CD4-positive, alpha-beta T cell (primary cell): ENCODE data around the gene SMARCC2. TPM values are rescaled to one million over a fixed set of nuclear protein-coding genes. Genes with fewer than 3 reads are reported as not detected.
"Not testable (repeated sequence)": the region's sequence is repeated elsewhere in the genome, so short reads cannot be mapped to it uniquely, and the experiment has no call there.

Source experiments
- ATAC-seq: fragments of 200-7000 bp; cut with Tn5 transposase; one replicate; pipeline ENCODE4 v1.10.0; 2022; ENCODE audit warnings: mild to moderate bottlenecking; ENCODE audit not compliant: poor library complexity
- CTCF ChIA-PET: fragments of 350-600 bp; sonication (Branson Sonifier 250); formaldehyde crosslinking; loops from one replicate; lab custom pipeline; 2021; ENCODE audit warnings: antibody characterized with exemption, inconsistent platforms; lab: Charles Lee
- POLR2A ChIA-PET: fragments of 350-600 bp; sonication (Branson Sonifier 250); formaldehyde crosslinking; loops from one replicate; lab custom pipeline; 2021; ENCODE audit warnings: antibody characterized with exemption, inconsistent platforms; lab: Charles Lee
- DNase-seq, 14 experiments: peaks; one replicate each; pipeline ENCODE4 v3.0.0-alpha.2; 2013 to 2020; ENCODE audit warnings: mixed read lengths in 2 of 14
- H3K27ac ChIP-seq, 2 donors: one replicate each; pipeline versions ENCODE4 v1.5.1 to v1.7.0; 2013; ENCODE audit warnings: low read length in 2 of 2, low read depth in 1 of 2, mild to moderate bottlenecking in 1 of 2
- H3K27me3 ChIP-seq, 2 experiments: 1 replicate in 1 of 2; 2 replicates in 1 of 2; pipeline versions ENCODE4 v1.6.1 to v1.7.0; 2013; ENCODE audit warnings: low read length in 2 of 2, control low read depth in 1 of 2, mild to moderate bottlenecking in 1 of 2, moderate library complexity in 1 of 2; ENCODE audit not compliant: insufficient read depth in 2 of 2, control insufficient read depth in 1 of 2
- H3K36me3 ChIP-seq: one replicate; pipeline ENCODE4 v1.6.1; 2013; ENCODE audit warnings: low read length, control low read depth; ENCODE audit not compliant: insufficient read depth
- H3K4me1 ChIP-seq: one replicate; pipeline ENCODE4 v1.6.1; 2013; ENCODE audit warnings: low read length, control low read depth; ENCODE audit not compliant: insufficient read depth
- H3K4me3 ChIP-seq: one replicate; pipeline ENCODE4 v1.5.1; 2013; ENCODE audit warnings: mild to moderate bottlenecking, low read length, moderate library complexity
- H3K9me3 ChIP-seq, 2 experiments: 1 replicate in 1 of 2; 2 replicates in 1 of 2; pipeline versions ENCODE4 v1.6.1 to v1.7.0; 2013; ENCODE audit warnings: low read length in 2 of 2, mild to moderate bottlenecking in 2 of 2, control low read depth in 1 of 2, moderate library complexity in 1 of 2; ENCODE audit not compliant: control insufficient read depth in 1 of 2, insufficient read depth in 1 of 2
- H3K27ac Mint-ChIP-seq: one replicate; pipeline ENCODE4 v1.8.0; 2020; ENCODE audit warnings: mixed read lengths
- H3K27me3 Mint-ChIP-seq: one replicate; pipeline ENCODE4 v1.8.0; 2021; ENCODE audit warnings: mixed read lengths
- H3K36me3 Mint-ChIP-seq: one replicate; pipeline ENCODE4 v1.8.0; 2021; ENCODE audit warnings: low read depth, mixed read lengths
- H3K4me1 Mint-ChIP-seq: one replicate; pipeline ENCODE4 v1.8.0; 2021; ENCODE audit warnings: low read depth, mixed read lengths
- H3K4me3 Mint-ChIP-seq: one replicate; pipeline ENCODE4 v1.8.0; 2020; ENCODE audit warnings: mild to moderate bottlenecking, mixed read lengths
- H3K9me3 Mint-ChIP-seq: one replicate; pipeline ENCODE4 v1.8.0; 2020; ENCODE audit warnings: mixed read lengths
- intact Hi-C, 2 experiments: fragments of 100-400 bp; cut with DNase I in 1 of 2; cut with micrococcal nuclease in 1 of 2; formaldehyde crosslinking; loops; one replicate each; pipeline versions ENCODE4 v1.15.1 to v1.9.0; 2023 to 2025; cut with DNase I, micrococcal nuclease
- total RNA-seq, 174 experiments: library from RNA in 2 of 174; stranded (reverse) in 2 of 174; gene quantifications; one replicate each; pipeline ENCODE4 v1.2.3 and lab custom pipeline; 2021 to 2026
- TF ChIP-seq, protein P1 (sequence below): fragments of 200-600 bp; IDR thresholded peaks from one replicate; pipeline ENCODE4 v1.8.0; 2022; ENCODE audit warnings: antibody characterized with exemption, mild to moderate bottlenecking

Gene SMARCC2
- total RNA-seq, 2 experiments from 2014 or later = 104 to 109 TPM

DNA sequence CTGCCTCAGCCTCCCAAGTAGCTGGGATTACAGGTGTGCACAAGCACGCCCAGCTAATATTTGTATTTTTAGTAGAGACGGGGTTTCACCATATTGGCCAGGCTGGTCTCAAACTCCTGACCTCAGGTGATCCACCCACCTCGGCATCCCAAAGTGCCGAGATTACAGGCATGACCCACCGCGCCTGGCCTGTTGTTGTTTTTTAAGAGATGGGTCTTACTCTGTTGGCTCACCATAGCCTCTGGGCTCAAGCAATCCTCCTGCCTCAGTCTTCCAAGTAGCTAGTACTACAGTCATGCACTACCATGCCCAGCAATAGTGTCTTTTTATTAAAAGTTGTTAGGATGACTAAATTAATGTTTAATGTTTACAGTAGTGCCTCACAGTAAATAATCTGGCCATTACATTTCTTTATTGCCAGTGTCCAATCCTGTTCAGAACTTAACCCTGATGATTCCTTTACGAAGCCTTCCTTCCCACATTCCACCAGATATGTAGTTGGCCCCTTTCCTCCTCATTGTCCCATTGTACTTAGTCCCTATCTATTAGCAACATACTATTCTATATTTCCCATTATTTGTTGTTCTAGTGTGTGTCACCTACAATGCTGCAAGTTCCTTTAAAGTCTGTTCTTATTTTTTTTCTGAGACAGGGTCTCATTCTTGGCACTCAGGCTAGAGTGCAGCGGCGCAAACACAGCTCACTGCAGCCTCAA, 8.8 kb upstream of the SMARCC2 start:
- H3K4me3 Mint-ChIP-seq = no peak overlapping the region
- TF ChIP-seq, protein P1, sequence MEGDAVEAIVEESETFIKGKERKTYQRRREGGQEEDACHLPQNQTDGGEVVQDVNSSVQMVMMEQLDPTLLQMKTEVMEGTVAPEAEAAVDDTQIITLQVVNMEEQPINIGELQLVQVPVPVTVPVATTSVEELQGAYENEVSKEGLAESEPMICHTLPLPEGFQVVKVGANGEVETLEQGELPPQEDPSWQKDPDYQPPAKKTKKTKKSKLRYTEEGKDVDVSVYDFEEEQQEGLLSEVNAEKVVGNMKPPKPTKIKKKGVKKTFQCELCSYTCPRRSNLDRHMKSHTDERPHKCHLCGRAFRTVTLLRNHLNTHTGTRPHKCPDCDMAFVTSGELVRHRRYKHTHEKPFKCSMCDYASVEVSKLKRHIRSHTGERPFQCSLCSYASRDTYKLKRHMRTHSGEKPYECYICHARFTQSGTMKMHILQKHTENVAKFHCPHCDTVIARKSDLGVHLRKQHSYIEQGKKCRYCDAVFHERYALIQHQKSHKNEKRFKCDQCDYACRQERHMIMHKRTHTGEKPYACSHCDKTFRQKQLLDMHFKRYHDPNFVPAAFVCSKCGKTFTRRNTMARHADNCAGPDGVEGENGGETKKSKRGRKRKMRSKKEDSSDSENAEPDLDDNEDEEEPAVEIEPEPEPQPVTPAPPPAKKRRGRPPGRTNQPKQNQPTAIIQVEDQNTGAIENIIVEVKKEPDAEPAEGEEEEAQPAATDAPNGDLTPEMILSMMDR = no peak
- peaks cover 14% of the 10 kb centered on the region for H3K4me1 Mint-ChIP-seq
- ChIA-PET POLR2A (interaction anchor here (1.6 kb wide), 1 partner anchor 24 kb away, joined by 5 read pairs; the partner anchor contains the start of gene RNF41), CTCF (interaction anchor here (2.7 kb wide), 1 partner anchor 8 kb away, joined by 6 read pairs; no protein-coding TSS in a partner anchor)
- no peaks in the 10 kb centered on the region for H3K36me3 ChIP-seq
- no peaks in the 10 kb centered on the region for H3K27me3 ChIP-seq
- H3K4me1 ChIP-seq = no peaks in the 10 kb centered on the region
- ATAC-seq (no peak), DNase-seq (no peak)
- no peaks in the 10 kb centered on the region for H3K27me3 Mint-ChIP-seq
- no peak overlapping the region for H3K27ac ChIP-seq
- no peak overlapping the region for H3K27ac Mint-ChIP-seq
- H3K9me3 ChIP-seq = no peaks in the 10 kb centered on the region
- no peaks in the 10 kb centered on the region for H3K9me3 Mint-ChIP-seq
- intact Hi-C loops = no loop called here
- no peak overlapping the region for H3K4me3 ChIP-seq
- no peaks in the 10 kb centered on the region for H3K36me3 Mint-ChIP-seq

DNA sequence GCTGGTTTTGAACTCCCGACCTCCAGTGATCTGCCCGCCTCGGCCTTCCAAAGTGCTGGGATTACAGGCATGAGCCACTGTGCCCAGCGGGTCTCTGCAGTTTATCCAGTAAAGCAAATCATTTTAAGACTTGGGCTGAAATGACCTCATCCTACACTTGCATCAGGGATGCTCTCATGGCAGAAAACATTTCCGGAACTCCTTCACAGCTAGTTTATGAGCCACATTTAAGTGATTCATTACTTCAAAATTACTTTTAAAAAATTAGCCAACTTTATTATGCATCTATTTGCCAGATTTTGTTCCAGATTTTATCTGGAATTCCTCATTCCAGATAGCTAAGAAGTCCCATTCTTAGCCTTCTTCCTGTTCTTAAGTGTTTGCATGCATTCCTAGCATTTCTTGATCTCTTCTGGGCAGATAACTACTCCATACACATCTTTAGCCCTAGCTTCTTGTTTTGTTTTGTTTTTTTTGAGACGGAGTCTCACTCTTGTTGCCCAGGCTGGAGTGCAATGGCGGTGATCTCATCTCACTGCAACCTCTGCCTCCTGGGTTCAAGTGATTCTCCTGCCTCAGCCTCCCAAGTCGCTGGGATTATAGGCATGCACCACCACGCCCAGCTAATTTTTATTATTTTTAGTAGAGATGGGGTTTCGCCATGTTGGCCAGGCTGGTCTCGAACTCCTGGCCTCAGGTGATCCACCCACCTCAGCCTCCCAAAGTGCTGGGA, 7.7 kb upstream of the SMARCC2 start:
- ChIA-PET CTCF (interaction anchor here (2.7 kb wide), 1 partner anchor 9 kb away, joined by 6 read pairs; no protein-coding TSS in a partner anchor), POLR2A (interaction anchor here (0.6 to 1.2 kb wide), 3 partner anchors 9 to 25 kb away, joined by 3 to 5 read pairs (median 3); partner anchors contain the start of gene RNF41)
- H3K9me3 ChIP-seq, H3K36me3 Mint-ChIP-seq, DNase-seq, H3K9me3 Mint-ChIP-seq, H3K4me3 Mint-ChIP-seq, H3K36me3 ChIP-seq, H3K27ac ChIP-seq, H3K4me3 ChIP-seq, intact Hi-C loops, ATAC-seq, H3K27me3 Mint-ChIP-seq, H3K27ac Mint-ChIP-seq, H3K27me3 ChIP-seq, H3K4me1 ChIP-seq: not testable (repeated sequence)
- H3K4me1 Mint-ChIP-seq = peaks cover 15% of the 10 kb centered on the region

DNA sequence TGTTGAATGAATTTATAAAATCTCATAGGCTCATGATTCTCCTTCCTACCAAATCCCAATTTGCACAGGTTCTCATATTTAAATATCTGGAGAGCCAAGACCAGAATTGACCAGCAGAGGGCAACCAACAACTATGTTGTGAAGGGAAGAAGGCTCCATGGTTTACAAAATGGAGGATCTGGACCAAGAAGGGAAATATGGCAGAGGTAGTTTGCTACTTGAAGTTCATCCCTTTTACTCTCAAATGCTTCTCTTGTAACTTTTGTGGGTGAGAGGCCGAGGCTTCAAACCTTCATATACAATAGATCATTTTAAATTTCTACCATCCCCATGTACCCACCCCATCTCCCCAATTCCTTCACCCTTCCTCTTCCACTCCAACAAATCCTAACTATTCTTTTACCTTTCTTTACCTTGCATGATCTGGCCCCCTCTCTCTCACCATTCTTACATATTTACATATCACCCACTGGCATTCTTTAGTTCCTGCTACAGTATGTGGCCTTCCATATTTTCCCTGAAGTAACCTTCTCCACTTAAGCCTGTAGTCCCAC, 3.8 kb upstream of the SMARCC2 start:
- Mint-ChIP-seq H3K4me1 (peaks cover 34% of the 10 kb centered on the region), H3K36me3 (peaks cover 23% of the 10 kb centered on the region), H3K27ac (peak overlapping the region; percentile 76), H3K4me3 (peak overlapping the region; percentile 74), H3K9me3 (no peaks in the 10 kb centered on the region), H3K27me3 (peaks cover 5% of the 10 kb centered on the region)
- Histone ChIP-seq H3K36me3 (no peaks in the 10 kb centered on the region), H3K4me1 (peaks cover 22% of the 10 kb centered on the region), H3K4me3 (no peak overlapping the region), H3K27ac (no peak overlapping the region), H3K9me3 (no peaks in the 10 kb centered on the region), H3K27me3 (no peaks in the 10 kb centered on the region)
- intact Hi-C loops = loop anchor here (1.0 to 2.0 kb wide), 6 partner anchors 31 to 310 kb away; partner anchors contain the start of genes ANKRD52 (in 1 of the 2) and NABP2 (in 1 of the 2)
- ATAC-seq = no peak
- DNase-seq = peak; percentile 47 to 88 (median 64)
- CTCF ChIA-PET = interaction anchor here (0.7 to 2.7 kb wide), 2 partner anchors 30 to 269 kb away, joined by 3 to 8 read pairs; partner anchors contain the start of gene RNF41
- POLR2A ChIA-PET = interaction anchor here (1.6 kb wide), 1 partner anchor 29 kb away, joined by 4 read pairs; the partner anchor contains the start of gene RNF41
- TF ChIP-seq, protein P1 = peak; percentile 74
